Breast epithelium (tissue), 4 donors: ENCODE results near the gene CACNA2D2. TPM values are rescaled to one million over a fixed set of nuclear protein-coding genes. Genes with fewer than 3 reads are reported as not detected.

ENCODE experiments used
- DNase-seq, 2 donors: peaks; one replicate each; pipeline ENCODE4 v3.0.0-alpha.2; 2019; ENCODE audit warnings: low spot score in 2 of 2
- H3K27ac ChIP-seq, 2 donors: fragments of 200-600 bp; sonication (generic) in 1 of 2; one replicate each; pipeline ENCODE4 v1.5.1; 2016 to 2019; ENCODE audit warnings: mild to moderate bottlenecking in 1 of 2
- H3K27me3 ChIP-seq, 2 donors: fragments of 200-600 bp; sonication (generic) in 1 of 2; one replicate each; pipeline versions ENCODE4 v1.5.1 to v1.6.0; 2017 to 2019; ENCODE audit warnings: control low read depth in 1 of 2, mild to moderate bottlenecking in 1 of 2
- H3K36me3 ChIP-seq: fragments of 200-600 bp; one replicate; pipeline ENCODE4 v1.5.1; 2019
- H3K4me1 ChIP-seq, 2 donors: fragments of 200-600 bp; sonication (generic); one replicate each; pipeline ENCODE4 v1.5.1; 2016 to 2019; ENCODE audit warnings: control low read depth in 1 of 2
- H3K4me3 ChIP-seq, 3 donors: fragments of 200-600 bp; sonication (generic); 1 replicate in 2 of 3; 2 replicates in 1 of 3; pipeline ENCODE4 v1.5.1; 2016 to 2019; ENCODE audit warnings: mild to moderate bottlenecking in 3 of 3, moderate library complexity in 2 of 3
- H3K9me3 ChIP-seq, 2 donors: fragments of 200-600 bp; sonication (generic) in 1 of 2; one replicate each; pipeline ENCODE4 v1.5.1; 2016 to 2019; ENCODE audit warnings: control low read depth in 1 of 2
- CTCF ChIP-seq, 3 donors: fragments of 450-650 bp; IDR thresholded peaks; one replicate each; pipeline ENCODE4 v1.5.1; 2016 to 2017; ENCODE audit warnings: antibody characterized with exemption in 3 of 3, mild to moderate bottlenecking in 3 of 3, moderate library complexity in 3 of 3
- POLR2A ChIP-seq: fragments of 450-650 bp; IDR thresholded peaks from one replicate; pipeline ENCODE4 v1.6.1; 2016; ENCODE audit warnings: antibody characterized with exemption, mild to moderate bottlenecking, moderate library complexity
- POLR2AphosphoS5 ChIP-seq, 3 donors: sonication (generic); formaldehyde crosslinking; IDR thresholded peaks; one replicate each; pipeline ENCODE4 v1.6.1; 2017; ENCODE audit warnings: antibody characterized with exemption in 3 of 3
- intact Hi-C: fragments of 100-400 bp; cut with DNase I; formaldehyde crosslinking; loops from one replicate; pipeline ENCODE4 v1.15.1; 2023; ENCODE audit warnings: low total_unique reads
- total RNA-seq, 3 donors: library from RNA; depleted of rRNA; stranded (reverse); fragments of >200 nt; gene quantifications; one replicate each; pipeline ENCODE4 v1.1.0, GENCODE V29; 2016

The CACNA2D2 gene
- total RNA-seq, 3 donors from 2014 or later, result 0.80 to 2.0 (median 1.5) TPM

- Histone ChIP-seq H3K4me1 (peaks cover 32 to 36% of the 10 kb centered on the region in 2 donors), H3K9me3 (no peaks in the 10 kb centered on the region), H3K4me3 (peak overlapping the region; percentile 69 to 91 (median 74)), H3K27me3 (no peaks in the 10 kb centered on the region), H3K36me3 (peaks cover 7% of the 10 kb centered on the region), H3K27ac (peak overlapping the region; percentile 21 to 25)
- no peak for DNase-seq
- TF ChIP-seq CTCF (IDR thresholded peaks at IDR 0.05) (no peak), POLR2AphosphoS5 (IDR thresholded peaks at IDR 0.05) (no peak), POLR2A (no peak)
- intact Hi-C loops, result no loop called here
These were observed 147.4 kb downstream of the CACNA2D2 start for GRCh38 chr3:50355829-50356552.

- Histone ChIP-seq H3K36me3 (peaks cover 7% of the 10 kb centered on the region), H3K4me3 (no peak overlapping the region), H3K27ac (no peak overlapping the region), H3K4me1 (peaks cover 33 to 38% of the 10 kb centered on the region in 2 donors), H3K27me3 (no peaks in the 10 kb centered on the region), H3K9me3 (no peaks in the 10 kb centered on the region)
- TF ChIP-seq CTCF (IDR thresholded peaks at IDR 0.05) (no peak), POLR2AphosphoS5 (IDR thresholded peaks at IDR 0.05) (no peak), POLR2A (no peak)
- no peak for DNase-seq
- intact Hi-C loops, result no loop called here
These were observed 148.6 kb downstream of the CACNA2D2 start for GRCh38 chr3:50354850-50355249.

GRCh38 chr3:50354186-50354764, 149.2 kb downstream of the CACNA2D2 start:
- TF ChIP-seq CTCF (IDR thresholded peaks at IDR 0.05) (no peak), POLR2A (no peak), POLR2AphosphoS5 (IDR thresholded peaks at IDR 0.05) (no peak)
- intact Hi-C loops, result no loop called here
- Histone ChIP-seq H3K27ac (no peak overlapping the region), H3K4me1 (peaks cover 39 to 40% of the 10 kb centered on the region in 2 donors), H3K36me3 (peaks cover 7% of the 10 kb centered on the region), H3K27me3 (no peaks in the 10 kb centered on the region), H3K9me3 (no peaks in the 10 kb centered on the region), H3K4me3 (no peak overlapping the region)
- DNase-seq, result no peak

GRCh38 chr3:50353245-50354004, 150.0 kb downstream of the CACNA2D2 start:
- H3K4me3 ChIP-seq, result no peak overlapping the region
- no peak for TF ChIP-seq POLR2A
- no peak for TF ChIP-seq CTCF (IDR thresholded peaks at IDR 0.05)
- TF ChIP-seq POLR2AphosphoS5 (IDR thresholded peaks at IDR 0.05), result no peak
- H3K36me3 ChIP-seq, result peaks cover 7% of the 10 kb centered on the region
- intact Hi-C loops, result no loop called here
- DNase-seq, result no peak
- no peaks in the 10 kb centered on the region for H3K9me3 ChIP-seq
- H3K27ac ChIP-seq, result no peak overlapping the region
- peaks cover 37 to 42% of the 10 kb centered on the region in 2 donors for H3K4me1 ChIP-seq
- H3K27me3 ChIP-seq, result no peaks in the 10 kb centered on the region

GRCh38 chr3:50352781-50353180, 150.7 kb downstream of the CACNA2D2 start:
- H3K36me3 ChIP-seq, result peaks cover 7% of the 10 kb centered on the region
- H3K4me3 ChIP-seq, result no peak overlapping the region

More at GRCh38 chr3:50352781-50353180, 150.7 kb downstream of the CACNA2D2 start:
- H3K9me3 ChIP-seq, result no peaks in the 10 kb centered on the region
- TF ChIP-seq POLR2A (no peak), CTCF (IDR thresholded peaks at IDR 0.05) (no peak), POLR2AphosphoS5 (IDR thresholded peaks at IDR 0.05) (no peak)
- no peak for DNase-seq
- H3K4me1 ChIP-seq, result peaks cover 31 to 36% of the 10 kb centered on the region in 2 donors
- intact Hi-C loops, result no loop called here
- H3K27me3 ChIP-seq, result no peaks in the 10 kb centered on the region
- H3K27ac ChIP-seq, result no peak overlapping the region
